GM12891 (cell line): ENCODE measurements around the gene VWF.

ENCODE experiments used
- PAX5 ChIP-seq: IDR thresholded peaks from 2 replicates; pipeline ENCODE4 v1.6.1; 2011; ENCODE audit warnings: low read length, moderate library complexity, mild to moderate bottlenecking; ENCODE audit not compliant: insufficient read depth, severe bottlenecking
- POLR2A ChIP-seq: IDR thresholded peaks from 2 replicates; pipeline ENCODE4 v1.6.1; 2011; ENCODE audit warnings: low read depth, low read length, control low read depth
- POLR2AphosphoS5 ChIP-seq: IDR thresholded peaks from 2 replicates; pipeline ENCODE4 v1.6.1; 2011; ENCODE audit warnings: low read depth, low read length, control low read depth
- SPI1 ChIP-seq: IDR thresholded peaks from 2 replicates; pipeline ENCODE4 v1.6.1; 2011; ENCODE audit warnings: low read depth, low read length, control low read depth
- TAF1 ChIP-seq: IDR thresholded peaks from 2 replicates; pipeline ENCODE4 v1.6.1; 2011; ENCODE audit warnings: low read depth, low read length, control low read depth

DNA sequence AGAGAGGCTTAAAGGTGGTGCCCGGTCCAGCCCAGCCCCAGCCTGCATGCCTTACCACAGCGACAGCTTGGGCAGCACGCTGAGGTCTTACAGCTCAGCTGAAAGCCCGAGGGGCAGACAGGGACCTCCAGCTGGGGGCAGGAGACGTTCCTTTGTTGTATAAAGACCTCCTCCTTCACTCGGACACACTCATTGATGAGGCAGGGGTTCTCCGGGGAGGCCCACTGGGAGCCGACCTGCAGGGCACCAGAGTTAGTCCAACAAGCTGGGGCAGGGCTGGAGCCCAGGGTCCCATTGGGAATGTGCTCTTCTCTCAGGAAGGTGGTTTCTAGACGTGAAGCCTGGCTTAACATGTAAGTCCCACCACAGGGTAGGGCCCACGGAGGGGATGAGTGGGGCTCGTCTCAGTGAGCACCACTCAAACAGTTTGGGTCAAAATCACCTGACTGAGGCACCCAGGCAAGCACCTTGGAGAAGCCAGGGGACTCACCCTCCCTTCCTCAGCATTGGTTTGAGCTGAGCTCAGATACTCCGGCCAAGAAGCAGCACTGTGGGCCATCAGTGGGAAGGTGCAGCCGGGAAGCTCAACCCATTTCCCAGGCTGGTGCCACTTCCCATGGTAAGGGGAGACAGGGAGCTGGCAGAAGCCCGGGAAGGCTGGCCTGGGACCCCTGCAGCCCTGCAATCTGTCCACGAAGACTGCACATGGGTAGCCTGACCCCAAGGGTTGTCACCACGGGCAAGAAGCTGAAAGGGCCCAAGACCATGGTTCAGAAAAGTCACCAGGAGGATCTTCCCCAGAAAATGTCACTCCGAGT, 155.1 kb downstream of the VWF start:
- TF ChIP-seq POLR2A, result no peak
- TF ChIP-seq TAF1, result no peak
- TF ChIP-seq POLR2AphosphoS5, result no peak
- TF ChIP-seq SPI1, result no peak
- TF ChIP-seq PAX5, result no peak
